ENCODE data around the gene EDC4. TPM values are rescaled to one million over a fixed set of nuclear protein-coding genes. Genes with fewer than 3 reads are reported as not detected.

EDC4 gene
- total and polyA plus RNA-seq, 2 of the 8 experiments (the other 6 are each of a cell fraction or from before 2014, with no cell fraction given): 58.5 to 72.7 TPM

- H2BK5ac ChIP-seq (ENCODE audit: low read depth, low read length): no peak overlapping the region
- H3K79me2 ChIP-seq (ENCODE audit: control insufficient read depth in 1 of 2, insufficient read depth in 2 of 2, low read length in 2 of 2): no peaks in the 10 kb centered on the region
- H4K91ac ChIP-seq (replicated peaks; ENCODE audit: insufficient read length, low read length): no peak overlapping the region
- no peaks in the 10 kb centered on the region for H3K27me3 ChIP-seq (replicated peaks in 1 of 4; ENCODE audit: control insufficient read depth in 3 of 4, extremely low read depth in 1 of 4, insufficient read depth in 3 of 4, low read length in 3 of 4)
- POLR2A ChIA-PET (ENCODE audit: partially characterized antibody): interaction anchor here (0.8 to 6.3 kb wide), 16 partner anchors 7 to 81 kb away, joined by 3 to 45 read pairs (median 6); partner anchors contain the start of genes CTRL, EDC4, NUTF2 and PSKH1
- 93% methylated on average over 11 of the region's 12 CpGs; no CpG with 5 or more reads in 1 of the 2 experiments for WGBS, 2 experiments (ENCODE audit: extremely low coverage in 1 of 2, insufficient coverage in 1 of 2, insufficient read length in 1 of 2, insufficient replicate concordance in 2 of 2, low coverage in 1 of 2, low lambda C conversion rate in 2 of 2, missing lambda C conversion rate in 1 of 2)
- no peak overlapping the region for H3K14ac ChIP-seq (ENCODE audit: insufficient read length)
- H3K23ac ChIP-seq (ENCODE audit: insufficient read length): no peak overlapping the region
- no peak overlapping the region for H2BK20ac ChIP-seq (ENCODE audit: low read length)
- H2AK5ac ChIP-seq (ENCODE audit: low read depth, low read length): no peak overlapping the region
- H3K56ac ChIP-seq (replicated peaks; ENCODE audit: insufficient read length, low read depth, low read length): no peak overlapping the region
- H3K18ac ChIP-seq (ENCODE audit: extremely low read depth, low read length): no peak overlapping the region
- H3K27ac ChIP-seq (ENCODE audit: low read depth, low read length): no peak overlapping the region
- H2BK12ac ChIP-seq (ENCODE audit: low read depth, low read length): no peak overlapping the region
- H3K4ac ChIP-seq (replicated peaks; ENCODE audit: insufficient read length, low read depth, low read length): no peak overlapping the region
- H3K9me3 ChIP-seq (ENCODE audit: insufficient read depth in 2 of 2, low read depth in 1 of 2, low read length in 1 of 2): no peaks in the 10 kb centered on the region
- DNase-seq (ENCODE audit: low read depth in 1 of 2, low spot score in 2 of 2): no peak
- no peak overlapping the region for H3K9ac ChIP-seq (replicated peaks in 1 of 4; ENCODE audit: extremely low read depth in 1 of 4, low read depth in 3 of 4, low read length in 3 of 4)
- CTCF ChIA-PET (ENCODE audit: partially characterized antibody): interaction anchor here (0.6 to 21.8 kb wide), 13 partner anchors 11 to 218 kb away, joined by 3 to 623 read pairs (median 5); partner anchors contain the start of genes CTRL, LCAT and PSMB10
- no peak overlapping the region for H4K8ac ChIP-seq (ENCODE audit: extremely low read depth, insufficient read depth, low read length)
- 0 out of 2 replicates have a peak, but pooled peaks cover 2% of the 10 kb centered on the region for H3K23me2 ChIP-seq (ENCODE audit: low read depth, low read length)
- no peak overlapping the region for H4K5ac ChIP-seq (ENCODE audit: insufficient read length, low read depth, low read length)
- H3K36me3 ChIP-seq (ENCODE audit: control insufficient read depth in 2 of 4, insufficient read depth in 4 of 4, low read length in 3 of 4): peaks cover 14 to 26% (median 18%) of the 10 kb centered on the region in 4 experiments
- 0 out of 8 replicates have a peak overlapping the region, but pooled peaks of 1 of the 4 experiments have one; percentile 18 for H3K4me3 ChIP-seq (ENCODE audit: extremely low read depth in 1 of 4, insufficient read depth in 2 of 4, low read depth in 3 of 4, low read length in 4 of 4)
- H2BK120ac ChIP-seq (replicated peaks; ENCODE audit: low read depth, low read length): no peak overlapping the region
- no peak overlapping the region for H2AFZ ChIP-seq (ENCODE audit: low read length)
- no peaks in the 10 kb centered on the region for H3K79me1 ChIP-seq (ENCODE audit: low read depth, low read length)
- H4K20me1 ChIP-seq (replicated peaks in 1 of 2; ENCODE audit: control insufficient read depth in 1 of 2, insufficient read depth in 2 of 2, low read length in 2 of 2): peaks cover 9 to 15% of the 10 kb centered on the region in 2 experiments
- peaks cover 5 to 15% (median 11%) of the 10 kb centered on the region in 4 experiments for H3K4me1 ChIP-seq (replicated peaks in 1 of 4; ENCODE audit: control insufficient read depth in 3 of 4, insufficient read depth in 4 of 4, low read length in 3 of 4)
- no peak for FAIRE-seq
- no peak for TF ChIP-seq NANOG (IDR thresholded peaks at IDR 0.05; ENCODE audit: insufficient read depth, low read depth, low read length, poor library complexity, severe bottlenecking)
- TF ChIP-seq BACH1 (IDR thresholded peaks at IDR 0.05; ENCODE audit: low read length): peak; percentile 79
- TF ChIP-seq SRF (IDR thresholded peaks at IDR 0.05; ENCODE audit: low read depth, low read length): no peak
- no peak for TF ChIP-seq CREB1 (IDR thresholded peaks at IDR 0.05)
- TF ChIP-seq MAFK (IDR thresholded peaks at IDR 0.05; ENCODE audit: low read depth, low read length): peak; percentile 50; the same call in 1 of the 2 replicates
- no peak for TF ChIP-seq BRCA1 (IDR thresholded peaks at IDR 0.05; ENCODE audit: low read depth, low read length)
- no peak for TF ChIP-seq SP4 (IDR thresholded peaks at IDR 0.05; ENCODE audit: low read length)
- TF ChIP-seq RFX5 (IDR thresholded peaks at IDR 0.05; ENCODE audit: borderline replicate concordance, low read depth, low read length): no peak
- no peak for TF ChIP-seq GABPA (IDR thresholded peaks at IDR 0.05; ENCODE audit: borderline replicate concordance, insufficient read depth, low read length)
- no peak for TF ChIP-seq JUND (IDR thresholded peaks at IDR 0.05; ENCODE audit: low read length)
- TF ChIP-seq SP1 (IDR thresholded peaks at IDR 0.05; ENCODE audit: low read depth, low read length): no peak
- no peak for TF ChIP-seq TCF12 (IDR thresholded peaks at IDR 0.05; ENCODE audit: low read depth, low read length)
- no peak for TF ChIP-seq CBX8 (IDR thresholded peaks at IDR 0.05; ENCODE audit: borderline replicate concordance, low read depth, low read length)
- no peak for TF ChIP-seq KDM4A (IDR thresholded peaks at IDR 0.05; ENCODE audit: low read depth, low read length, severe bottlenecking)
- peak overlapping the region; percentile 6 to 18; a peak in 3 of 4 replicates for H3K4me2 ChIP-seq (ENCODE audit: insufficient read depth in 1 of 2, low read depth in 2 of 2, low read length in 2 of 2)
- H2BK15ac ChIP-seq (ENCODE audit: low read length): no peak overlapping the region; the same call in 1 of the 2 replicates
Observed at GRCh38 chr16:67885545-67885944, 12.7 kb downstream of the EDC4 start.

Data from H1 (cell line).